Activated CD8-positive, alpha-beta T cell treated with anti-CD3 and anti-CD28 coated beads for 36 hours (primary cell): ENCODE measurements around the gene STAT2. TPM values are rescaled to one million over a fixed set of nuclear protein-coding genes. Genes with fewer than 3 reads are reported as not detected.

ENCODE experiments used
- ATAC-seq: fragments of 200-7000 bp; cut with Tn5 transposase; one replicate; pipeline ENCODE4 v1.10.0; 2021; ENCODE audit warnings: mild to moderate bottlenecking, moderate library complexity
- CTCF ChIA-PET: fragments of 350-600 bp; sonication (Branson Sonifier 250); formaldehyde crosslinking; loops from one replicate; lab custom pipeline; 2021; ENCODE audit warnings: antibody characterized with exemption; lab: Charles Lee
- POLR2A ChIA-PET: fragments of 350-600 bp; sonication (Branson Sonifier 250); formaldehyde crosslinking; loops from one replicate; lab custom pipeline; 2021; ENCODE audit warnings: antibody characterized with exemption; lab: Charles Lee
- DNase-seq: peaks from one replicate; pipeline ENCODE4 v3.0.0-alpha.2; 2020
- H3K27ac Mint-ChIP-seq: one replicate; pipeline ENCODE4 v1.8.0; 2021; ENCODE audit warnings: mild to moderate bottlenecking, mixed read lengths
- H3K27me3 Mint-ChIP-seq: one replicate; pipeline ENCODE4 v1.8.0; 2021; ENCODE audit warnings: mixed read lengths
- H3K36me3 Mint-ChIP-seq: one replicate; pipeline ENCODE4 v1.8.0; 2021; ENCODE audit warnings: low read depth, mixed read lengths
- H3K4me1 Mint-ChIP-seq: one replicate; pipeline ENCODE4 v1.8.0; 2021; ENCODE audit warnings: low read depth, mixed read lengths
- H3K4me3 Mint-ChIP-seq: one replicate; pipeline ENCODE4 v1.8.0; 2021; ENCODE audit warnings: mild to moderate bottlenecking, moderate library complexity, mixed read lengths
- H3K9me3 Mint-ChIP-seq: one replicate; pipeline ENCODE4 v1.8.0; 2021; ENCODE audit warnings: mixed read lengths
- intact Hi-C: fragments of 100-400 bp; cut with micrococcal nuclease; formaldehyde crosslinking; loops from one replicate; pipeline ENCODE4 v1.10.0; 2022
- total RNA-seq, 2 experiments: library from RNA; stranded (reverse); gene quantifications; one replicate each; pipeline ENCODE4 v1.2.3, GENCODE V29; 2021
- TF ChIP-seq, protein P1 (sequence below): fragments of 200-600 bp; IDR thresholded peaks from one replicate; pipeline ENCODE4 v1.8.0; 2022; ENCODE audit warnings: antibody characterized with exemption, mild to moderate bottlenecking

STAT2 gene
- total RNA-seq, 2 experiments from 2014 or later: 64.4 to 69.7 TPM

DNA sequence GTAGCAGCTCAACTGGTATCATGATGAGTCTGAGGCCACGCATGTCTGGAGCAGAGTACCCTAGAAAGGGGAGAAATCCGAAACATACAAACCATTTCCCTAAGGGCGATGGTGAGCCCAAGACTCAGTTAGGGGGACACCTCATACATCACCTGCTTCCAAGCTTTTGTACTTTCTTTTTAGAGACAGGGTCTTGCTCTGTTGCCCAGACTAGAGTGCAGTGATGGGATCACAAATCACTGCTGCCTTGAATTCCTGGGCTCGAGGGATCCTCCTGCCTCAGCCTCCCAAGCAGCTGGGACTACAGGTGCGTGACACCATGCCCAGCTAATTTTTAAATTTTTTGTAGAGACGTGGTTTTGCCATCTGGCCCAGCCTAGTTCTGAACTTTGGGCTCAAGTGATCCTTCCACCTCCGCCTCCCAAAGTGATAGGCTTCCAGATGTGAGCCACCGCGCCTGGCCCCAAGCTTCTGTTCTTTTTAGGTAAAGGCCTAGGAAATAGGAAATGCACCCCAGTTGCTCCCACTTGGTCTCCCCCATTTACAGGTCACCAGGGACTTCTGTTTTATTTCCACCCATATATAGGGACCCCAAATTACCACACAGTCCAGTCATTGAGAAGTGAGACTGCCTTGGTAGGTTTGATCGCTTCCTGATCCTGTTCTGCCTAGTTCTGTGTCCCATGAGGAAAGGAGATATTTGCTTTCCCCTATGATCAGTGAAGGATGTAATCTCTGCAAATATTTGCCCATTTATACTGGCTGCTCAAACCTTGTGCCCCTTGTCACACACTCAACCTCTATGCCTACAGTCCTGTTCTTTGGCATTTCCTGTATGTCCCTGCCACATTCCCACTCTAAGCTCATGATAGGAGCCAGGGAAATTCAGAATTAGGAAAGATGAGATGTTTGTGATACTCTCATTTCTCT lies 2.5 kb upstream of the STAT2 start, which contains the start of gene APOF:
TSS of gene APOF (minus strand) at position 728 of the 930 bp plus-strand sequence. CDS start at position 616, 112 bp downstream.
- POLR2A ChIA-PET: interaction anchor here (0.7 to 6.7 kb wide), 4 partner anchors 14 to 267 kb away, joined by 3 to 63 read pairs (median 4); partner anchors contain the start of genes CNPY2 and CS
- peaks cover 1% of the 10 kb centered on the region for H3K36me3 Mint-ChIP-seq
- H3K27ac Mint-ChIP-seq: peak within 1 kb of the TSS; percentile 95
- DNase-seq (no peak), ATAC-seq (no peak)
- TF ChIP-seq, protein P1, sequence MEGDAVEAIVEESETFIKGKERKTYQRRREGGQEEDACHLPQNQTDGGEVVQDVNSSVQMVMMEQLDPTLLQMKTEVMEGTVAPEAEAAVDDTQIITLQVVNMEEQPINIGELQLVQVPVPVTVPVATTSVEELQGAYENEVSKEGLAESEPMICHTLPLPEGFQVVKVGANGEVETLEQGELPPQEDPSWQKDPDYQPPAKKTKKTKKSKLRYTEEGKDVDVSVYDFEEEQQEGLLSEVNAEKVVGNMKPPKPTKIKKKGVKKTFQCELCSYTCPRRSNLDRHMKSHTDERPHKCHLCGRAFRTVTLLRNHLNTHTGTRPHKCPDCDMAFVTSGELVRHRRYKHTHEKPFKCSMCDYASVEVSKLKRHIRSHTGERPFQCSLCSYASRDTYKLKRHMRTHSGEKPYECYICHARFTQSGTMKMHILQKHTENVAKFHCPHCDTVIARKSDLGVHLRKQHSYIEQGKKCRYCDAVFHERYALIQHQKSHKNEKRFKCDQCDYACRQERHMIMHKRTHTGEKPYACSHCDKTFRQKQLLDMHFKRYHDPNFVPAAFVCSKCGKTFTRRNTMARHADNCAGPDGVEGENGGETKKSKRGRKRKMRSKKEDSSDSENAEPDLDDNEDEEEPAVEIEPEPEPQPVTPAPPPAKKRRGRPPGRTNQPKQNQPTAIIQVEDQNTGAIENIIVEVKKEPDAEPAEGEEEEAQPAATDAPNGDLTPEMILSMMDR: no peak
- H3K27me3 Mint-ChIP-seq: no peaks in the 10 kb centered on the region
- intact Hi-C loops: no loop called here
- H3K9me3 Mint-ChIP-seq: no peaks in the 10 kb centered on the region
- CTCF ChIA-PET: interaction anchor here (1.0 to 3.1 kb wide), 4 partner anchors 75 to 102 kb away, joined by 3 to 14 read pairs (median 6); partner anchors contain the start of gene COQ10A
- H3K4me3 Mint-ChIP-seq: peak within 1 kb of the TSS; percentile 81
- peaks cover 20% of the 10 kb centered on the region for H3K4me1 Mint-ChIP-seq

DNA sequence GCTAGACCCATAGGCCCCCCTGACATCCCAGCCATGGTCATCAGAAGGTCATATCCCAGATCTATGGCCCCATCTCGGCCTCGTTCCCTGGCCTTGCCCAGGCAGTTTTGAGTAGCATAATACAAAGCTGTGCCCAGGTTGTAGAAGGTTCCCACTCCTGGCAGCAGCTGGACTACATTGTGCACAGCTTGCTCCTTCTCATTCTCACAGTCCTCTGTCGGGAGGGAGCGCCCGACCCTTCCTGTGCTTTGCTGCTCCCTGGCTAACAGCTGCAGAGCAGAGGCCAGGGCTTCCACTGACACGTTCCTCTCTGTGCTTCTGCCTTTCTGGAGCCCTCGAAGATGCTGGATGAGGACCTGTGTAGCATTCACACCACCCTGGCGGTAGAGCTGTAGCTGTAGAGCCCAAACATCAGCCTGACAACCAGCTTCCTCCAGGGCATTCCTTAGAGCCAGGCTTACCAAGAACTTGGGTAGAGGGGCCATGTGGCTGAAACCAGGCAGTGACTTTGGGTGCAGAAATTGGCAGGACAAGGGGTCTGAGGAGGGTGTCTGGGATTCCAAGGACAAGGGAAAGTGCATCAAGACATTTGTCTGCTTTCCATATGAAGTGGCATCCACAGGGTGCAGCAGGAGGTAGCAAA lies 1.7 kb upstream of the STAT2 start:
- Mint-ChIP-seq H3K9me3 (no peaks in the 10 kb centered on the region), H3K4me1 (peaks cover 20% of the 10 kb centered on the region)
- intact Hi-C loops: no loop called here

DNA sequence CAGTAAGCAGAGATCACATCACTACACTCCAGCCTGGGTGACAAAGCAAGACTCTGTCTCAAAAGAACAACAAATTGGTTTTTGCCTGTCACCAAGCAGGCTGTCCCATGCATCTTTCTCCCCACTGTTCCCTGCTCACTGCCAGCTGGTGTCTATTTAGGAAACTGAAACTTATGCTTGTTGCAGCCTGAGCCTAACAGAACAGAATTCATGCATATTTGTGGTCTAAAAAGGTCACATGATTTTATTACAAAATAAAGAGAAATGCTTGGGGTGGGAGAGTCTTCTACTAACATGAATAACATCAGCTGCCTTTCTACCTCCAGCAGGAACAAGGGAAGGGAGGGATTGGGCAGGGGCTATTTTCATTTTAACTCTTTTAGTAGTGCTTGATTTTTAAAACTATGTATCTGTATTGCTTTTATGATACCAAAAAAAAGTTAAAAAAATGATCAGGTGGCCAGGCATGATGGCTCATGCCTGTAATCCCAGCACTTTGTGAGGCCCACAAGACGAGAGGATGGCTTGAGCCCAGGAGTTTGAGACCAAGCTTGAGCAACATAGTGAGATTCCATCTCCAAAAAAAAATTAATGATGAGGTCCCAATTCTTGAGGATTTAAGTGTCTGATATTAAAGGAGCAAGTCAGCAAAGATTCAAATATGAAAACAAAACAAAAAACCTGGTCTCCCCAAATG lies 923 bp downstream of the STAT2 start:
- Mint-ChIP-seq H3K27ac (peak overlapping the region; percentile 95), H3K4me3 (peak overlapping the region; percentile 81), H3K9me3 (no peaks in the 10 kb centered on the region), H3K4me1 (peaks cover 20% of the 10 kb centered on the region), H3K36me3 (peaks cover 10% of the 10 kb centered on the region), H3K27me3 (no peaks in the 10 kb centered on the region)
- ATAC-seq (no peak), DNase-seq (peak; percentile 26)
- intact Hi-C loops: loop anchor here (2.0 kb wide), 1 partner anchor 20 kb away; the partner anchor contains the start of gene IL23A
- CTCF ChIA-PET: interaction anchor here (0.7 to 3.6 kb wide), 16 partner anchors 8 to 233 kb away, joined by 3 to 17 read pairs (median 4); partner anchors contain the start of genes IL23A, MYL6B, PAN2 and SMARCC2
- POLR2A ChIA-PET: interaction anchor here (0.6 to 6.7 kb wide), 17 partner anchors 11 to 276 kb away, joined by 3 to 63 read pairs (median 5); partner anchors contain the start of genes CNPY2, IL23A, PAN2 and RNF41
- TF ChIP-seq, protein P1: no peak

More for the DNA sequence above, 1.7 kb upstream of the STAT2 start:
- peak overlapping the region; percentile 95 for H3K27ac Mint-ChIP-seq
- peaks cover 1% of the 10 kb centered on the region for H3K36me3 Mint-ChIP-seq
- ATAC-seq (no peak), DNase-seq (no peak)
- POLR2A ChIA-PET: interaction anchor here (0.8 to 6.7 kb wide), 4 partner anchors 14 to 61 kb away, joined by 4 to 63 read pairs (median 35); partner anchors contain the start of genes CS, IL23A and PAN2
- TF ChIP-seq, protein P1: no peak
- CTCF ChIA-PET: interaction anchor here (1.0 to 3.1 kb wide), 4 partner anchors 75 to 172 kb away, joined by 3 to 14 read pairs (median 8); partner anchors contain the start of genes COQ10A and SMARCC2
- no peaks in the 10 kb centered on the region for H3K27me3 Mint-ChIP-seq
- peak overlapping the region; percentile 81 for H3K4me3 Mint-ChIP-seq

DNA sequence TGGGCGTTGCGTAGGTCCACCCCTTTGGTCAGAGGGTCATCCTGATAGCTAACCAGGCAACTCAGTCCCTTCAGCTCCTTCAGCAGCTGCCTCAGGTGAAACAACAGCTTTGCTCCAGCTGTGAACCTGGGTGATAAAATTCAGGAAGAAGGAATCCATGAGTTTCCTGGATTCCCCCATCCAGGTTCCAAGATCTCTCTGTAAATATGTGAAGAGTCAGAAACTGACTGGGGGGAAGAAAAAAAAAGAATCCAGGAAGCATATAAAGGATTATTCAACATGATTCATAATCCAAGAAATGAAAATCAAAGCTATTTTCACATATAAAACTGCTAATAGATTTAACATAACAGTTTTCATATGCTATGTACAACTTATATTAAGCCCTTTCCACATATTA lies 8.6 kb downstream of the STAT2 start:
- CTCF ChIA-PET: interaction anchor here (0.6 to 3.8 kb wide), 6 partner anchors 8 to 147 kb away, joined by 3 to 17 read pairs (median 3); partner anchors contain the start of genes IL23A and STAT2
- Mint-ChIP-seq H3K9me3 (no peaks in the 10 kb centered on the region), H3K4me3 (no peak overlapping the region), H3K27ac (no peak overlapping the region), H3K27me3 (no peaks in the 10 kb centered on the region), H3K4me1 (no peaks in the 10 kb centered on the region), H3K36me3 (peaks cover 33% of the 10 kb centered on the region)
- POLR2A ChIA-PET: interaction anchor here (1.1 to 9.5 kb wide), 5 partner anchors 9 to 113 kb away, joined by 3 to 63 read pairs (median 4); partner anchors contain the start of genes APOF, CNPY2, IL23A and STAT2
- ATAC-seq (no peak), DNase-seq (no peak)
- intact Hi-C loops: no loop called here
- TF ChIP-seq, protein P1: no peak
